Esophagus squamous epithelium (tissue), 5 donors: ENCODE results near the gene SEMA6D. TPM values are rescaled to one million over a fixed set of nuclear protein-coding genes. Genes with fewer than 3 reads are reported as not detected.

ENCODE experiments used
- DNase-seq: peaks from one replicate; lab custom pipeline; 2025; lab: John Stamatoyannopoulos, UW
- H3K27ac ChIP-seq, 4 donors: fragments of 200-600 bp; sonication (generic); one replicate each; pipeline ENCODE4 v1.5.1; 2016 to 2019; ENCODE audit warnings: mild to moderate bottlenecking in 1 of 4
- H3K27me3 ChIP-seq, 4 donors: fragments of 200-600 bp; sonication (generic); 1 replicate in 3 of 4; 2 replicates in 1 of 4; pipeline versions ENCODE4 v1.5.1 to v1.6.0; 2017 to 2021; ENCODE audit warnings: antibody characterized with exemption in 1 of 4
- H3K36me3 ChIP-seq, 3 donors: fragments of 200-600 bp; sonication (generic); one replicate each; pipeline ENCODE4 v1.5.1; 2016 to 2019
- H3K4me1 ChIP-seq, 3 donors: fragments of 200-600 bp; sonication (generic); one replicate each; pipeline ENCODE4 v1.5.1; 2017 to 2019
- H3K4me3 ChIP-seq, 4 donors: fragments of 200-600 bp; sonication (generic); 1 replicate in 3 of 4; 2 replicates in 1 of 4; pipeline ENCODE4 v1.5.1; 2016 to 2019; ENCODE audit warnings: mild to moderate bottlenecking in 2 of 4, moderate library complexity in 1 of 4
- H3K9me3 ChIP-seq, 3 donors: fragments of 200-600 bp; sonication (generic); one replicate each; pipeline ENCODE4 v1.5.1; 2016 to 2019
- POLR2A ChIP-seq, 4 donors: fragments of 450-650 bp; IDR thresholded peaks; one replicate each; pipeline ENCODE4 v1.6.1; 2017; ENCODE audit warnings: antibody characterized with exemption in 4 of 4, mild to moderate bottlenecking in 4 of 4, moderate library complexity in 3 of 4
- WGBS, 2 donors: methylation state at CpG; one replicate each; pipeline ENCODE4 v1.1.5; 2018; 5-methylcytosine and 5-hydroxymethylcytosine counted together
- intact Hi-C: fragments of 100-400 bp; cut with DNase I; formaldehyde crosslinking; loops from one replicate; pipeline ENCODE4 v1.15.0; 2022
- total RNA-seq, 4 donors: library from RNA; depleted of rRNA; stranded (reverse); fragments of >200 nt; gene quantifications; one replicate each; pipeline ENCODE4 v1.1.0, GENCODE V29; 2016
- TF ChIP-seq, protein P1 (sequence below), 6 experiments: fragments of 450-650 bp in 4 of 6; fragments of 200-600 bp in 2 of 6; sonication (generic) in 2 of 6; IDR thresholded peaks; one replicate each; pipeline ENCODE4 v1.5.1; 2016 to 2019; ENCODE audit warnings: antibody characterized with exemption in 6 of 6, mild to moderate bottlenecking in 4 of 6, moderate library complexity in 4 of 6
- donor health status: DM: yes; HTN: yes; CAD: no.

SEMA6D gene
- total RNA-seq, 4 donors from 2014 or later = 0.40 to 4.0 (median 1.1) TPM

DNA sequence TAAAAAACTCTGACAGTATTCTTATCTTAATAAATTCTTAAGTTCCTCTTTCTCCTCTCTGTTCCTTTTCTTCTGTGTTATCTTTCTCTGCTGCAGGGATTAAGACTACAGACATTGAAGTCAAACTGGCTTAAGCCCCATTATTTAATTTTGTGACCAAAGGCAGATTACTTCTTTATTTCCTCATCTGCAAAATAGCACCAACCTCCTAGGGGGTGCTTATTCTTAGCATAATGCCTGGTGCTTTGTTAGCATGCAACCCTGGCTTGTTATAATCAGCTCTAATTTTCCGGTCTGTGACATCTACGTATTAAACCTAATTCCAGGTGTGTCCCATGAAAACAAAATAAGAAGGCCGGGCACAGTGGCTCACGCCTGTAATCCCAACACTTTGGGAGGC is 23.8 kb downstream of the SEMA6D start:
- intact Hi-C loops = no loop called here
- Histone ChIP-seq H3K4me3 (no peak overlapping the region), H3K36me3 (no peaks in the 10 kb centered on the region), H3K4me1 (no peaks in the 10 kb centered on the region), H3K27ac (no peak overlapping the region), H3K9me3 (no peaks in the 10 kb centered on the region), H3K27me3 (no peaks in the 10 kb centered on the region)
- WGBS, 2 donors = 95% methylated on average over 3 of the region's 4 CpGs; no CpG with 5 or more reads in 1 of the 2 donors
- TF ChIP-seq POLR2A (IDR thresholded peaks at IDR 0.05) = no peak
- TF ChIP-seq, protein P1, sequence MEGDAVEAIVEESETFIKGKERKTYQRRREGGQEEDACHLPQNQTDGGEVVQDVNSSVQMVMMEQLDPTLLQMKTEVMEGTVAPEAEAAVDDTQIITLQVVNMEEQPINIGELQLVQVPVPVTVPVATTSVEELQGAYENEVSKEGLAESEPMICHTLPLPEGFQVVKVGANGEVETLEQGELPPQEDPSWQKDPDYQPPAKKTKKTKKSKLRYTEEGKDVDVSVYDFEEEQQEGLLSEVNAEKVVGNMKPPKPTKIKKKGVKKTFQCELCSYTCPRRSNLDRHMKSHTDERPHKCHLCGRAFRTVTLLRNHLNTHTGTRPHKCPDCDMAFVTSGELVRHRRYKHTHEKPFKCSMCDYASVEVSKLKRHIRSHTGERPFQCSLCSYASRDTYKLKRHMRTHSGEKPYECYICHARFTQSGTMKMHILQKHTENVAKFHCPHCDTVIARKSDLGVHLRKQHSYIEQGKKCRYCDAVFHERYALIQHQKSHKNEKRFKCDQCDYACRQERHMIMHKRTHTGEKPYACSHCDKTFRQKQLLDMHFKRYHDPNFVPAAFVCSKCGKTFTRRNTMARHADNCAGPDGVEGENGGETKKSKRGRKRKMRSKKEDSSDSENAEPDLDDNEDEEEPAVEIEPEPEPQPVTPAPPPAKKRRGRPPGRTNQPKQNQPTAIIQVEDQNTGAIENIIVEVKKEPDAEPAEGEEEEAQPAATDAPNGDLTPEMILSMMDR (IDR thresholded peaks at IDR 0.05) = no peak
- no peak for DNase-seq

DNA sequence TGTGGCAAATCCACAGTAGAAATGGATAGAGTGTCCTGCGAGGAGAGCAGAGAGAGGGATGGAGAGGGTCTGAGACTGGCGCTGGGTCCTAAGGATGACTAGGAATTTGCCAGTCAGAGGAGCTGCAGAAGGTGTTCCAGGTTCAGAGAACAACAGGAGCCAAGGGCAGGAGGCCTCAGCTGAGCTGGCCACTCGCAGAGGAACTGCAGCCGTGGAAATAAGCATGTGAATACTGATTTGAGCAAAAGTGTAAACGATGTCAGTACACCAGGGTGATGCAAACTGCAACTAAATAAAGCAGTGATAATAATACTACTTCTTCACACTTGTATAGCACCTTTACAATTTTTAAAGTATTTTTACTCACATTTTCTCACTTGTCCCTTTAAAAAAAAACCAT is 24.6 kb downstream of the SEMA6D start:
- WGBS, 2 donors = 89% methylated on average over 5 of the region's 5 CpGs
- H3K4me3 ChIP-seq = no peak overlapping the region

DNA sequence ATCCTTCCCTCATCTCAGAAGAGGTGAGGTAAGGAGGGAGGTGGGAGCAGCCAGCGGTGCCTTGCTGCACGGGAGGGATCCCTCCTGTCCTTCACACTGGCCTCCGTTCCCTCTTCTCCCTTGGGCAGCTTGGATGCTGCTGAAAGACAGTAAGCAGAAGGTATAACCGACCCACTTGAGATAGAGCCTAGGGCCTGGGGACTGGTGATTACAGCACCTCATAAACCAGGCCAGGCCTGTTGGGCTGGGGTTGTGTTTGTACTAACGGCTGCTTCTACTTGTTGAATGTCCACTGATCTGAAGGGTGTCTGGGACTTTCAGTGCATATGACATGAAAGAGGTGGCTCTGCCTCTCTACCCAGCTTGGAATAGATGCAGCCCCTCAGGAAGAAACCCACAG is 25.0 kb downstream of the SEMA6D start:
- H3K9me3 ChIP-seq = no peaks in the 10 kb centered on the region
- H3K27ac ChIP-seq = no peak overlapping the region
- H3K36me3 ChIP-seq = no peaks in the 10 kb centered on the region
- intact Hi-C loops = no loop called here
- no peaks in the 10 kb centered on the region for H3K27me3 ChIP-seq
- no peaks in the 10 kb centered on the region for H3K4me1 ChIP-seq
- no peak overlapping the region for H3K4me3 ChIP-seq
- TF ChIP-seq, protein P1 (IDR thresholded peaks at IDR 0.05) = no peak
- no peak for TF ChIP-seq POLR2A (IDR thresholded peaks at IDR 0.05)
- DNase-seq = no peak
- 94 to 100% methylated on average over 2 to 4 of the region's 5 CpGs for WGBS, 2 donors

More for the DNA sequence above, 24.6 kb downstream of the SEMA6D start:
- H3K4me1 ChIP-seq = no peaks in the 10 kb centered on the region
- no peak for TF ChIP-seq POLR2A (IDR thresholded peaks at IDR 0.05)
- no peak overlapping the region for H3K27ac ChIP-seq
- H3K9me3 ChIP-seq = no peaks in the 10 kb centered on the region
- H3K27me3 ChIP-seq = no peaks in the 10 kb centered on the region
- H3K36me3 ChIP-seq = no peaks in the 10 kb centered on the region
- intact Hi-C loops = no loop called here
- no peak for DNase-seq

DNA sequence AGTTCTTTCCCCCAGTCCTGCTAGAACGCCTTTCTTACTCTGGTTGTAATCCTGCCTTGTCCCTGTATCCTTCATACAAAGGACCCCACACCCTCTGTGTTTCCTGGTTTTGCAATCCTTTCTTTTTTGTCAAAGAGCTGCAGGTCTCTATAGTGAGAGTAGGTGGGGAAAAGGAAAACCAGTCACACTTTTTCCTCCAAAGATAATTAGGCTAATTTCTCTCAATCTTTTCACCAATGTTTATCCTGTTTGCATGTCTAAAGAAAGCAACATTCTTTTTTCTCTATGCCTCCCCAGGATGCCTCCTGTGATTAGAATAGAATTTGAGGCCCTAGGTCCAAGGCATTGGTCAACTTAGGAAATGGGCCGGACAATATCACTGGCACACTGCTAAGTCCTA is 25.4 kb downstream of the SEMA6D start:
- 79 to 100% methylated on average over 2 of the region's 2 CpGs for WGBS, 2 donors
- intact Hi-C loops = no loop called here

DNA sequence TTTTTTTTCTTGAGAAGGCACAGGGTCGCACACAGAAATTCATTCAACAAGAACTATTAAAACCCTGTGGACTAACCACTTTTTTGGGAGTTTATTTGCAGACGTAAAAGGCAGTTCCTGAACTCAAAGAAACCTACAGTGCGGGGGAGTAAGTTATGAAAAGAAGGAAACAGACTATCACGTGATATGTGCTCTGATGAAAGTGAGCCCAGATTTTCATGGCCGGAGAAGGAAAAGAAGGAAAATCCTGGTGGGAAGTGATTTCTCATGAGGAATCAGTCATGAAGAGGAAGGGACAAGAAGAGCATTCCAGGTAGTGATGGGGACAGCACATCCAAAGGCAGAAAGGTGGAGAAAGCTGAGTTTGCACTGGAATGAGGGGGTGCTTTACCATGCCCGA is 26.1 kb downstream of the SEMA6D start:
- Histone ChIP-seq H3K9me3 (no peaks in the 10 kb centered on the region), H3K27me3 (no peaks in the 10 kb centered on the region), H3K36me3 (no peaks in the 10 kb centered on the region), H3K27ac (no peak overlapping the region), H3K4me1 (no peaks in the 10 kb centered on the region), H3K4me3 (no peak overlapping the region)
- TF ChIP-seq, protein P1 (IDR thresholded peaks at IDR 0.05) = no peak
- no peak for TF ChIP-seq POLR2A (IDR thresholded peaks at IDR 0.05)
- no peak for DNase-seq
- intact Hi-C loops = no loop called here
- 73 to 78% methylated on average over 6 of the region's 6 CpGs for WGBS, 2 donors

More for the DNA sequence above, 25.4 kb downstream of the SEMA6D start:
- no peaks in the 10 kb centered on the region for H3K36me3 ChIP-seq
- no peak overlapping the region for H3K27ac ChIP-seq
- H3K27me3 ChIP-seq = no peaks in the 10 kb centered on the region
- no peak for DNase-seq
- no peaks in the 10 kb centered on the region for H3K9me3 ChIP-seq
- TF ChIP-seq, protein P1 (IDR thresholded peaks at IDR 0.05) = no peak
- TF ChIP-seq POLR2A (IDR thresholded peaks at IDR 0.05) = no peak
- H3K4me3 ChIP-seq = no peak overlapping the region
- H3K4me1 ChIP-seq = no peaks in the 10 kb centered on the region

DNA sequence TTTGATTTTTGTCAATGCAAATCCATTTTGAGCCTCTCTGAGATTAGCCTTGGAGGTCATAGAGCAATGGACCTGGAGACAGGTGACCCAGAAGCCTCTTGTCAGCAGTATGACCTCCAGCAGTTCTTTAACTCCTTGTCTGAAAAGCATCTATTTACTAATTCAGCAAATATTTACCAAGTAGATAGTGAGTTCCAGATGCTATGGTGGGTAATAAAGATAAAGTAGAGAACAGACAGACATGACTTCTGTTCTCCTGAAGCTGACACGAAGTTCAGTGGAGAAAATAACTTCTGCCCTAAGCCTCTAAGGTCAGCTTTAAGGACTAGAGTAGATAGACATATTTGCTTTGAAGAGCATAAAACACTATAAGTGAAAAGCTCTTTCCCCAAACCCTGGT is 26.6 kb downstream of the SEMA6D start:
- no peak for DNase-seq
- Histone ChIP-seq H3K9me3 (no peaks in the 10 kb centered on the region), H3K27me3 (no peaks in the 10 kb centered on the region), H3K27ac (no peak overlapping the region), H3K4me3 (no peak overlapping the region), H3K36me3 (no peaks in the 10 kb centered on the region), H3K4me1 (no peaks in the 10 kb centered on the region)
- intact Hi-C loops = no loop called here
- TF ChIP-seq, protein P1 (IDR thresholded peaks at IDR 0.05) = no peak
- TF ChIP-seq POLR2A (IDR thresholded peaks at IDR 0.05) = no peak
- 63 to 67% methylated on average over 1 of the region's 1 CpG for WGBS, 2 donors
